Sigmoid colon (tissue), 7 donors: ENCODE results near the gene UGT1A6. TPM values are rescaled to one million over a fixed set of nuclear protein-coding genes. Genes with fewer than 3 reads are reported as not detected.
"Not testable (repeated sequence)": the region's sequence is repeated elsewhere in the genome, so short reads cannot be mapped to it uniquely, and the experiment has no call there.

Experiments
- DNase-seq: peaks from one replicate; pipeline ENCODE4 v3.0.0-alpha.2; 2019
- H3K27ac ChIP-seq, 4 donors: fragments of 200-600 bp; sonication (generic); one replicate each; pipeline ENCODE4 v1.5.1; 2016 to 2019; ENCODE audit warnings: mild to moderate bottlenecking in 1 of 4
- H3K27me3 ChIP-seq, 3 donors: fragments of 200-600 bp; sonication (generic); one replicate each; pipeline ENCODE4 v1.5.1; 2019; ENCODE audit warnings: mild to moderate bottlenecking in 1 of 3
- H3K36me3 ChIP-seq, 4 donors: fragments of 200-600 bp; sonication (generic); one replicate each; pipeline ENCODE4 v1.5.1; 2016 to 2019
- H3K4me1 ChIP-seq, 4 donors: fragments of 200-600 bp; sonication (generic); one replicate each; pipeline ENCODE4 v1.5.1; 2017 to 2019
- H3K4me3 ChIP-seq, 4 donors: fragments of 200-600 bp; sonication (generic); one replicate each; pipeline ENCODE4 v1.5.1; 2017 to 2019; ENCODE audit warnings: mild to moderate bottlenecking in 2 of 4, moderate library complexity in 1 of 4
- H3K9me3 ChIP-seq, 4 donors: fragments of 200-600 bp in 3 of 4; sonication (generic) in 3 of 4; one replicate each; pipeline versions ENCODE4 v1.5.1 to v1.6.1; 2013 to 2019
- EP300 ChIP-seq, 4 donors: sonication (generic); formaldehyde crosslinking; IDR thresholded peaks; one replicate each; pipeline ENCODE4 v1.6.1; 2017; ENCODE audit warnings: antibody characterized with exemption in 4 of 4
- POLR2A ChIP-seq, 2 donors: fragments of 450-650 bp; IDR thresholded peaks; one replicate each; pipeline ENCODE4 v1.6.1; 2016; ENCODE audit warnings: antibody characterized with exemption in 2 of 2, mild to moderate bottlenecking in 2 of 2, moderate library complexity in 2 of 2
- POLR2AphosphoS5 ChIP-seq, 4 donors: sonication (generic); formaldehyde crosslinking; IDR thresholded peaks; one replicate each; pipeline ENCODE4 v1.6.1; 2017; ENCODE audit warnings: antibody characterized with exemption in 4 of 4
- WGBS, 2 donors: extraction: QIAGEN DNeasy Blood & Tissue Kit; methylation state at CpG; one replicate each; pipeline ENCODE4 v1.1.7; 2013; 5-methylcytosine and 5-hydroxymethylcytosine counted together
- intact Hi-C: fragments of 100-400 bp; cut with DNase I; formaldehyde crosslinking; loops from one replicate; pipeline ENCODE4 v1.15.1; 2023
- polyA plus RNA-seq, 3 donors: library from polyadenylated mRNA; stranded (reverse); fragments of 200-250 nt; gene quantifications; one replicate each; pipeline ENCODE4 v1.2.3, GENCODE V29; 2013
- total RNA-seq, 4 donors: library from RNA; depleted of rRNA; stranded (reverse); fragments of >200 nt; gene quantifications; one replicate each; pipeline ENCODE4 v1.1.0, GENCODE V29; 2016
- TF ChIP-seq, protein P1 (sequence below), 4 experiments: fragments of 450-650 bp in 3 of 4; fragments of 200-600 bp in 1 of 4; IDR thresholded peaks; one replicate each; pipeline ENCODE4 v1.5.1; 2016 to 2019; ENCODE audit warnings: antibody characterized with exemption in 4 of 4, mild to moderate bottlenecking in 3 of 4, moderate library complexity in 2 of 4
- donor health status: healthy with polysubstance abuse.
- donor health status: Bipolar disorder and iron deficiency.
- donor health status: healthy.

Gene UGT1A6
- total RNA-seq = not detected
- polyA plus RNA-seq = 1 to 10 TPM in 1 of 3 donors, not detected in 2; 3.0 TPM

GRCh38 chr2:233692648-233693047 lies at the start of gene UGT1A6:
Gene UGT1A6 (plus strand): TSS chr2:233692890. CDS start chr2:233693005, 115 bp downstream.
- TF ChIP-seq POLR2AphosphoS5 (IDR thresholded peaks at IDR 0.05) = no peak
- TF ChIP-seq POLR2A (IDR thresholded peaks at IDR 0.05) = no peak
- TF ChIP-seq, protein P1, sequence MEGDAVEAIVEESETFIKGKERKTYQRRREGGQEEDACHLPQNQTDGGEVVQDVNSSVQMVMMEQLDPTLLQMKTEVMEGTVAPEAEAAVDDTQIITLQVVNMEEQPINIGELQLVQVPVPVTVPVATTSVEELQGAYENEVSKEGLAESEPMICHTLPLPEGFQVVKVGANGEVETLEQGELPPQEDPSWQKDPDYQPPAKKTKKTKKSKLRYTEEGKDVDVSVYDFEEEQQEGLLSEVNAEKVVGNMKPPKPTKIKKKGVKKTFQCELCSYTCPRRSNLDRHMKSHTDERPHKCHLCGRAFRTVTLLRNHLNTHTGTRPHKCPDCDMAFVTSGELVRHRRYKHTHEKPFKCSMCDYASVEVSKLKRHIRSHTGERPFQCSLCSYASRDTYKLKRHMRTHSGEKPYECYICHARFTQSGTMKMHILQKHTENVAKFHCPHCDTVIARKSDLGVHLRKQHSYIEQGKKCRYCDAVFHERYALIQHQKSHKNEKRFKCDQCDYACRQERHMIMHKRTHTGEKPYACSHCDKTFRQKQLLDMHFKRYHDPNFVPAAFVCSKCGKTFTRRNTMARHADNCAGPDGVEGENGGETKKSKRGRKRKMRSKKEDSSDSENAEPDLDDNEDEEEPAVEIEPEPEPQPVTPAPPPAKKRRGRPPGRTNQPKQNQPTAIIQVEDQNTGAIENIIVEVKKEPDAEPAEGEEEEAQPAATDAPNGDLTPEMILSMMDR (IDR thresholded peaks at IDR 0.05) = no peak
- TF ChIP-seq EP300 (IDR thresholded peaks at IDR 0.05) = no peak
- WGBS, 2 donors = 19 to 79% methylated on average over 4 of the region's 4 CpGs
- H3K36me3 ChIP-seq = no peaks in the 10 kb centered on the region
- no peaks in the 10 kb centered on the region for H3K9me3 ChIP-seq
- H3K4me3 ChIP-seq = no peak within 1 kb of the TSS
- H3K27ac ChIP-seq = no peak within 1 kb of the TSS
- no peaks in the 10 kb centered on the region for H3K4me1 ChIP-seq
- H3K27me3 ChIP-seq = no peaks in the 10 kb centered on the region
- DNase-seq = no peak
- intact Hi-C loops = no loop called here

DNA sequence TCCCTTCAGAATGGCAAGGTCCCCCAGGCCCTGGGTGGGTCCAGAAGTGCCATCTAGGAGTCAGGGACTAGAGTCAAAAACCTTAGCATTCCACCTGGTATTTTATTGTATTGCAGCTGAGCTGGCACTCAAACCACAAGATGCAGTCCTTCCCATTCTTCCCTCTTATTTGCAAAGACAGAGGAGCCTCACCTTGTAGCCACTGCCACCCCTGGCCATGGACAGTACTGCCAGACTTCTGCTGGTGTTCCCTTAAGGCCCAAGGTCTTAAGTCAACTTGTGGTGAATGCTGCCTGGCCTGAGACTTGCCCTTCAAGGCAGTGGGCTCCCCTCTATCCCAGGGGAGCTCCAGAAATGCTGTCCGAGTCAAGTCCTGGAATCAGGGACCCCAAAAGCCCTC lies 49.6 kb upstream of the UGT1A6 start:
- Histone ChIP-seq H3K4me1 (no peaks in the 10 kb centered on the region), H3K36me3 (no peaks in the 10 kb centered on the region), H3K9me3 (peaks cover 0 to 13% (median 0%) of the 10 kb centered on the region in 4 donors), H3K27me3 (no peaks in the 10 kb centered on the region), H3K4me3 (no peak overlapping the region), H3K27ac (no peak overlapping the region)
- TF ChIP-seq POLR2AphosphoS5 (IDR thresholded peaks at IDR 0.05) (no peak), EP300 (IDR thresholded peaks at IDR 0.05) (no peak), POLR2A (IDR thresholded peaks at IDR 0.05) (no peak)
- TF ChIP-seq, protein P1 (IDR thresholded peaks at IDR 0.05) = no peak
- 91 to 99% methylated on average over 1 of the region's 1 CpG for WGBS, 2 donors
- no peak for DNase-seq
- intact Hi-C loops = no loop called here

DNA sequence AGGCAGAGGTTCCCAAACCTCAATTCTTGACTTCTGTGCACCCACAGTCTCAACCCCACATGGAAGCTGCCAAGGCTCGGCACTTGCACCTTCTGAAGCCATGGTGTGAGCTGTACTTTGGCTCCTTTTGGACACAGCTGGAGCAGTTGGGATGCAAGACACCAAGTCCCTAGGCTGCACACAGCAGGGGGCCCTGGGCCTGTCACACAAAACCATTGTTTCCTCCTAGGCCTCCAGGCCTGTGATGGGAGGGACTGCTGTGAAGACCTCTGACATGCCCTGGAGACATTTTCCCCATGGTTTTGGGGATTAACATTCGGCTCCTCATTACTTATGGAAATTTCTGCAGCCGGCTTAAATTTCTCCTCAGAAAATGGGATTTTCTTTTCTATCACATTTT lies 46.7 kb upstream of the UGT1A6 start:
- H3K9me3 ChIP-seq = peaks cover 0 to 13% (median 0%) of the 10 kb centered on the region in 4 donors
- DNase-seq, H3K27ac ChIP-seq, H3K4me1 ChIP-seq, H3K4me3 ChIP-seq, H3K36me3 ChIP-seq, H3K27me3 ChIP-seq, intact Hi-C loops: not testable (repeated sequence)
- 95 to 96% methylated on average over 3 of the region's 3 CpGs for WGBS, 2 donors

GRCh38 chr2:233650981-233651380 lies 41.7 kb upstream of the UGT1A6 start:
- Histone ChIP-seq H3K4me3 (no peak overlapping the region), H3K4me1 (no peaks in the 10 kb centered on the region), H3K27me3 (no peaks in the 10 kb centered on the region), H3K9me3 (peaks cover 0 to 6% (median 0%) of the 10 kb centered on the region in 4 donors), H3K36me3 (no peaks in the 10 kb centered on the region), H3K27ac (no peak overlapping the region)
- TF ChIP-seq POLR2AphosphoS5 (IDR thresholded peaks at IDR 0.05) (no peak), POLR2A (IDR thresholded peaks at IDR 0.05) (no peak)
- TF ChIP-seq, protein P1 (IDR thresholded peaks at IDR 0.05) = no peak
- intact Hi-C loops = no loop called here
- WGBS, 2 donors = 19 to 73% methylated on average over 4 of the region's 4 CpGs
- DNase-seq = no peak

DNA sequence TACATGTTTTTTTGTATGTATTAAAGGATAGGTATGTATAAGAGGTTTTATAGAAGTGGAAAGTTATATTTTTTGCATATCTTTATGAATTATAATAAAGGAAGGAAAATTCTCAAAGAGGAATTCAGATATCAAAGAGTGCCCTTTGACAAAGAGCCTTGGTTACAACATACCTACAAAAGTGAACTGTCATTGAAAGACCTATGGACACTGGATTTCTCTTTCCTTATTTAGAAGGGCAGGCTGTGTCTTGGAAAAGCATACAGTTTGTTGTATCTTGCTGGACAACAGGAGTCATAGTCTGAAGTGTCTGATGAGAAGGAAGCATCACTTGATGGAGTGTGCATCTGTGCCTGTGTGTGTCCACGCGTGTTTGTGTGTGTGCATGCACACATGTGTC lies 41.3 kb upstream of the UGT1A6 start:
- no peak for DNase-seq
- Histone ChIP-seq H3K4me3 (no peak overlapping the region), H3K9me3 (peaks cover 0 to 3% (median 0%) of the 10 kb centered on the region in 4 donors), H3K36me3 (no peaks in the 10 kb centered on the region), H3K27me3 (no peaks in the 10 kb centered on the region), H3K27ac (no peak overlapping the region), H3K4me1 (no peaks in the 10 kb centered on the region)
- intact Hi-C loops = no loop called here
- no peak for TF ChIP-seq EP300 (IDR thresholded peaks at IDR 0.05)
- TF ChIP-seq, protein P1 (IDR thresholded peaks at IDR 0.05) = no peak
- TF ChIP-seq POLR2A (IDR thresholded peaks at IDR 0.05) = no peak
- no peak for TF ChIP-seq POLR2AphosphoS5 (IDR thresholded peaks at IDR 0.05)
- 96 to 97% methylated on average over 2 of the region's 2 CpGs for WGBS, 2 donors
